Activated T-cell treated with anti-CD3 and anti-CD28 coated beads for 1 hour (primary cell): Measurements from ENCODE around the gene ANKRD55.
A peak's percentile ranks its signal among the peaks of the same experiment; 100 is the strongest.
"Not testable (repeated sequence)": the region's sequence is repeated elsewhere in the genome, so short reads cannot be mapped to it uniquely, and the experiment has no call there.

Experiments
- DNase-seq: peaks from one replicate; pipeline ENCODE4 v3.0.0-alpha.2; 2020; ENCODE audit warnings: low read depth

The ANKRD55 gene

GRCh38 chr5:56207537-56207936 lies 25.6 kb downstream of the ANKRD55 start:
- DNase-seq, result no peak

GRCh38 chr5:56206126-56206910 lies 26.8 kb downstream of the ANKRD55 start:
- DNase-seq, result no peak

GRCh38 chr5:56203936-56204335 lies 29.2 kb downstream of the ANKRD55 start:
- DNase-seq, result not testable (repeated sequence)

GRCh38 chr5:56202483-56202882 lies 30.6 kb downstream of the ANKRD55 start:
- no peak for DNase-seq

- not testable (repeated sequence) for DNase-seq
Observed at GRCh38 chr5:56201762-56202261, 31.3 kb downstream of the ANKRD55 start.

- peak; percentile 30 for DNase-seq
Observed at GRCh38 chr5:56200971-56201666, 32.0 kb downstream of the ANKRD55 start.

GRCh38 chr5:56195016-56195415 lies 38.1 kb downstream of the ANKRD55 start:
- DNase-seq, result no peak

GRCh38 chr5:56192246-56192645 lies 40.9 kb downstream of the ANKRD55 start:
- no peak for DNase-seq

GRCh38 chr5:56191656-56192055 lies 41.5 kb downstream of the ANKRD55 start:
- DNase-seq, result no peak

GRCh38 chr5:56190497-56190896 lies 42.6 kb downstream of the ANKRD55 start:
- peak; percentile 11 for DNase-seq

GRCh38 chr5:56185768-56186311 lies 47.3 kb downstream of the ANKRD55 start:
- DNase-seq, result no peak

GRCh38 chr5:56183506-56183905 lies 49.6 kb downstream of the ANKRD55 start:
- no peak for DNase-seq

- DNase-seq, result no peak
Observed at GRCh38 chr5:56179442-56179841, 53.7 kb downstream of the ANKRD55 start.

GRCh38 chr5:56178823-56179222 lies 54.3 kb downstream of the ANKRD55 start:
- DNase-seq, result no peak

GRCh38 chr5:56176871-56177533 lies 56.1 kb downstream of the ANKRD55 start:
- no peak for DNase-seq

GRCh38 chr5:56176155-56176798 lies 56.9 kb downstream of the ANKRD55 start:
- no peak for DNase-seq

- DNase-seq, result no peak
Observed at GRCh38 chr5:56175488-56175887, 57.6 kb downstream of the ANKRD55 start.

- DNase-seq, result no peak
Observed at GRCh38 chr5:56175021-56175420, 58.1 kb downstream of the ANKRD55 start.

GRCh38 chr5:56172241-56172640 lies 60.9 kb downstream of the ANKRD55 start:
- no peak for DNase-seq

GRCh38 chr5:56170557-56170956 lies 62.6 kb downstream of the ANKRD55 start:
- no peak for DNase-seq

- DNase-seq, result no peak
Observed at GRCh38 chr5:56169949-56170348, 63.2 kb downstream of the ANKRD55 start.

- DNase-seq, result no peak
Observed at GRCh38 chr5:56169281-56169680, 63.8 kb downstream of the ANKRD55 start.
